ENCODE measurements around the gene PGS1.

The PGS1 gene

GRCh38 chr17:78380370-78380769 is 1.9 kb downstream of the PGS1 start:
- DNase-seq (ENCODE audit: insufficient read length) (no peak), FAIRE-seq (no peak)
- TF ChIP-seq POLR2A (IDR thresholded peaks at IDR 0.05; ENCODE audit: low read depth, low read length) (no peak), POLR2AphosphoS5 (IDR thresholded peaks at IDR 0.05; ENCODE audit: low read depth, low read length) (no peak), TAF1 (IDR thresholded peaks at IDR 0.05; ENCODE audit: borderline replicate concordance, low read depth, low read length) (no peak)

GRCh38 chr17:78381601-78382232 is 3.3 kb downstream of the PGS1 start:
- DNase-seq (ENCODE audit: insufficient read length), result no peak
- FAIRE-seq, result no peak
- TF ChIP-seq TAF1 (IDR thresholded peaks at IDR 0.05; ENCODE audit: borderline replicate concordance, low read depth, low read length), result no peak
- no peak for TF ChIP-seq POLR2AphosphoS5 (IDR thresholded peaks at IDR 0.05; ENCODE audit: low read depth, low read length)
- TF ChIP-seq POLR2A (IDR thresholded peaks at IDR 0.05; ENCODE audit: low read depth, low read length), result no peak

DNA sequence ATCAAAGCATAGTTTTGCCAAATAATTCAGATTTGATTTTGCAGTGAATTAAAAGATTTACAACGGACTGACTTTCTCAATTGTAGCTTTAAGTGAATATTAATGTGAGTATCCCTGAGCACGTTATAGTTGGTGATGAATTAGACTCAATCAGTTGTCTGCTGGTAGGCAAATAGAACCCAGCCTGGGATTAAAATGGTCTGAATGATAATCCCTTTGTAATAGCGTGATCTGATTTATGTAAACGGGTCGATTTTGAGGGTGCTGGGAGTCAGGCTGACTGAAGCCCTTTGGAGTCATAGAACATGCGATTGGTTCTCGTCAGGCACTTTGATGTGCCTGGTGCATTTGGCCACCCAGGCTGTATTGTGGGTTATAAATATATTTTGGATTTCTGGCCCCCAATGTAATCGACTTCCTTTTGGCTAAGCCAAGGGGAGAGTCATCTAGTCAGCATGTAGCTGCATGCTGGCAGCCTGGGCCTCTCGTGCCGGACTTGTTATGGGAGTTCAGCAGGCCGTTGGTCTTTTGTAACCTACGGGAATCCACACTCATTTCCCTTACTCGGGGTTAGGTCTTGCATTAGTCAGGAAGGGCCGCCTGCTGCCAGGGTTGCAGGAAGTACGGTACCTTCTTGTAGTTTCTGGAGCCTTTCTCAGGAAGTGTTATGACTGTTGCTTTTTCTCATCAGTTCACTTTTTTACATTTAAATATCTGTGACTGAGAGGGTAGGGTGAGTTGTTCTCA is 5.4 kb downstream of the PGS1 start:
- TF ChIP-seq POLR2A (IDR thresholded peaks at IDR 0.05; ENCODE audit: low read depth, low read length) (peak; percentile 39; the same call in 1 of the 2 replicates), TAF1 (IDR thresholded peaks at IDR 0.05; ENCODE audit: borderline replicate concordance, low read depth, low read length) (no peak), POLR2AphosphoS5 (IDR thresholded peaks at IDR 0.05; ENCODE audit: low read depth, low read length) (peak; percentile 35; the same call in 1 of the 2 replicates)
- peak; percentile 50 for DNase-seq (ENCODE audit: insufficient read length)
- peak; percentile 83 for FAIRE-seq

GRCh38 chr17:78384479-78385175 is 6.2 kb downstream of the PGS1 start:
- no peak for DNase-seq (ENCODE audit: insufficient read length)
- TF ChIP-seq POLR2A (IDR thresholded peaks at IDR 0.05; ENCODE audit: low read depth, low read length) (no peak), TAF1 (IDR thresholded peaks at IDR 0.05; ENCODE audit: borderline replicate concordance, low read depth, low read length) (no peak), POLR2AphosphoS5 (IDR thresholded peaks at IDR 0.05; ENCODE audit: low read depth, low read length) (no peak; the same call in 1 of the 2 replicates)
- FAIRE-seq, result peak; percentile 67

GRCh38 chr17:78387977-78388941 is 9.8 kb downstream of the PGS1 start:
- no peak for TF ChIP-seq TAF1 (IDR thresholded peaks at IDR 0.05; ENCODE audit: borderline replicate concordance, low read depth, low read length)
- no peak for TF ChIP-seq POLR2A (IDR thresholded peaks at IDR 0.05; ENCODE audit: low read depth, low read length)
- TF ChIP-seq POLR2AphosphoS5 (IDR thresholded peaks at IDR 0.05; ENCODE audit: low read depth, low read length), result no peak
- DNase-seq (ENCODE audit: insufficient read length), result no peak
- FAIRE-seq, result peak; percentile 85

GRCh38 chr17:78390241-78391050 is 12.0 kb downstream of the PGS1 start:
- no peak for DNase-seq (ENCODE audit: insufficient read length)

GRCh38 chr17:78391051-78391431 is 12.6 kb downstream of the PGS1 start:
- no peak for DNase-seq (ENCODE audit: insufficient read length)
- FAIRE-seq, result no peak
- no peak for TF ChIP-seq POLR2A (IDR thresholded peaks at IDR 0.05; ENCODE audit: low read depth, low read length)
- no peak for TF ChIP-seq TAF1 (IDR thresholded peaks at IDR 0.05; ENCODE audit: borderline replicate concordance, low read depth, low read length)
- TF ChIP-seq POLR2AphosphoS5 (IDR thresholded peaks at IDR 0.05; ENCODE audit: low read depth, low read length), result no peak

More at GRCh38 chr17:78390241-78391050, 12.0 kb downstream of the PGS1 start:
- no peak for FAIRE-seq
- TF ChIP-seq POLR2AphosphoS5 (IDR thresholded peaks at IDR 0.05; ENCODE audit: low read depth, low read length) (no peak), TAF1 (IDR thresholded peaks at IDR 0.05; ENCODE audit: borderline replicate concordance, low read depth, low read length) (no peak), POLR2A (IDR thresholded peaks at IDR 0.05; ENCODE audit: low read depth, low read length) (no peak)

GRCh38 chr17:78391843-78392242 is 13.4 kb downstream of the PGS1 start:
- FAIRE-seq, result no peak
- TF ChIP-seq POLR2A (IDR thresholded peaks at IDR 0.05; ENCODE audit: low read depth, low read length) (no peak), POLR2AphosphoS5 (IDR thresholded peaks at IDR 0.05; ENCODE audit: low read depth, low read length) (no peak), TAF1 (IDR thresholded peaks at IDR 0.05; ENCODE audit: borderline replicate concordance, low read depth, low read length) (no peak)
- no peak for DNase-seq (ENCODE audit: insufficient read length)

DNA sequence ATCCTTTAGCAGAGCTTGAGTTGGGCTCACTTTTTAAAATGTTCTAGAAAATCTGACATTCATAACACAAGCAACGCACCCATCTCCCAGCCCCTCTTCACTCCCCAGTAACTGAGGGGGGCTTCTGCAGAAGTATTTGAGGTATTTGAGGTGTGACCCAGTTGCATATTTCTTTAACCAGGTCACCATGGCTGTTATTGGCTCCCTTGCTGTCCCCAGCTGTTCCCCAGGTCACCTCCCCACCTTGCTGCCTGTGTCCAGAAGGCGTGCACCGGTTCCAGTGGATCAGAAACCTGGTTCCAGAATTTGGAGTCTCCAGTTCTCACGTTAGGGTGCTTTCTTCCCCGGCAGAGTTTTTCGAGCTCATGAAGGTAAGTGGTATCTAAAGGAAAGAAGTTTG is 13.8 kb downstream of the PGS1 start:
- TF ChIP-seq POLR2A (IDR thresholded peaks at IDR 0.05; ENCODE audit: low read depth, low read length) (no peak), POLR2AphosphoS5 (IDR thresholded peaks at IDR 0.05; ENCODE audit: low read depth, low read length) (no peak), TAF1 (IDR thresholded peaks at IDR 0.05; ENCODE audit: borderline replicate concordance, low read depth, low read length) (no peak)
- FAIRE-seq (no peak), DNase-seq (ENCODE audit: insufficient read length) (no peak)

GRCh38 chr17:78393575-78393974 is 15.1 kb downstream of the PGS1 start:
- DNase-seq (ENCODE audit: insufficient read length) (no peak), FAIRE-seq (no peak)
- TF ChIP-seq TAF1 (IDR thresholded peaks at IDR 0.05; ENCODE audit: borderline replicate concordance, low read depth, low read length), result no peak
- no peak for TF ChIP-seq POLR2A (IDR thresholded peaks at IDR 0.05; ENCODE audit: low read depth, low read length)
- TF ChIP-seq POLR2AphosphoS5 (IDR thresholded peaks at IDR 0.05; ENCODE audit: low read depth, low read length), result no peak

Data from GM12892 (cell line).